H1 (cell line): ENCODE data around the gene VPS25. TPM values are rescaled to one million over a fixed set of nuclear protein-coding genes. Genes with fewer than 3 reads are reported as not detected.

ENCODE experiments used
- CTCF ChIA-PET: fragments of 300-600 bp; sonication (Branson Sonifier 250); formaldehyde crosslinking; loops from one replicate; lab custom pipeline; 2021; ENCODE audit not compliant: partially characterized antibody; lab: Charles Lee
- POLR2A ChIA-PET: fragments of 300-600 bp; sonication (Branson Sonifier 250); formaldehyde crosslinking; loops from one replicate; lab custom pipeline; 2021; ENCODE audit warnings: inconsistent platforms; ENCODE audit not compliant: partially characterized antibody; lab: Charles Lee
- DNase-seq, 2 experiments: peaks; one replicate each; pipeline versions ENCODE4 v3.0.0 to v3.0.0-alpha.2; 2010 to 2022; ENCODE audit warnings: low spot score in 2 of 2, low read depth in 1 of 2, mixed read lengths in 1 of 2
- FAIRE-seq: peaks from 2 replicates; lab custom pipeline; 2011; peaks lifted over from hg19 to GRCh38; lab: Jason Lieb, UNC
- H2AFZ ChIP-seq: 2 replicates; pipeline ENCODE4 v1.8.1; 2012; ENCODE audit warnings: low read length, inconsistent platforms
- H2AK5ac ChIP-seq: 2 replicates; pipeline ENCODE4 v1.6.1; 2013; ENCODE audit warnings: low read depth, low read length
- H2BK120ac ChIP-seq: replicated peaks from 2 replicates; pipeline ENCODE3; 2013; ENCODE audit warnings: low read depth, low read length, inconsistent platforms
- H2BK12ac ChIP-seq: 2 replicates; pipeline ENCODE4 v1.6.1; 2013; ENCODE audit warnings: low read depth, low read length
- H2BK15ac ChIP-seq: 2 replicates; pipeline ENCODE4 v1.6.1; 2013; ENCODE audit warnings: low read length
- H2BK20ac ChIP-seq: 2 replicates; pipeline ENCODE4 v1.6.1; 2013; ENCODE audit warnings: low read length
- H2BK5ac ChIP-seq: 2 replicates; pipeline ENCODE4 v1.6.1; 2013; ENCODE audit warnings: low read depth, low read length
- H3K14ac ChIP-seq: 2 replicates; pipeline ENCODE4 v1.6.1; 2013; ENCODE audit warnings: inconsistent platforms; ENCODE audit not compliant: insufficient read length
- H3K18ac ChIP-seq: 2 replicates; pipeline ENCODE4 v1.6.1; 2013; ENCODE audit warnings: low read length; ENCODE audit errors: extremely low read depth
- H3K23ac ChIP-seq: 2 replicates; pipeline ENCODE4 v1.6.1; 2013; ENCODE audit warnings: inconsistent platforms; ENCODE audit not compliant: insufficient read length
- H3K23me2 ChIP-seq: 2 replicates; pipeline ENCODE4 v1.6.1; 2013; ENCODE audit warnings: low read depth, low read length
- H3K27ac ChIP-seq: 2 replicates; pipeline ENCODE4 v1.6.1; 2011; ENCODE audit warnings: low read depth, low read length, inconsistent platforms
- H3K27me3 ChIP-seq, 4 experiments: replicated peaks in 1 of 4; 1 replicate in 1 of 4; 2 replicates in 3 of 4; pipeline versions ENCODE4 v1.6.1 to v1.8.1; 2011 to 2013; ENCODE audit warnings: low read length in 3 of 4, mild to moderate bottlenecking in 3 of 4, inconsistent platforms in 2 of 4, mixed read lengths in 2 of 4, moderate library complexity in 1 of 4; ENCODE audit not compliant: control insufficient read depth in 3 of 4, insufficient read depth in 3 of 4; ENCODE audit errors: extremely low read depth in 1 of 4
- H3K36me3 ChIP-seq, 4 experiments: 2 replicates each; pipeline versions ENCODE4 v1.6.1 to v1.8.1; 2011 to 2013; ENCODE audit warnings: mild to moderate bottlenecking in 4 of 4, low read length in 3 of 4, moderate library complexity in 2 of 4, control low read depth in 1 of 4, inconsistent platforms in 1 of 4; ENCODE audit not compliant: insufficient read depth in 4 of 4, control insufficient read depth in 2 of 4
- H3K4ac ChIP-seq: replicated peaks from 2 replicates; pipeline ENCODE3; 2013; ENCODE audit warnings: low read length, low read depth, mixed read lengths, inconsistent platforms; ENCODE audit not compliant: insufficient read length
- H3K4me1 ChIP-seq, 4 experiments: replicated peaks in 1 of 4; 1 replicate in 1 of 4; 2 replicates in 3 of 4; pipeline versions ENCODE4 v1.6.1 to v1.8.1; 2011 to 2013; ENCODE audit warnings: low read length in 3 of 4, inconsistent platforms in 2 of 4, mixed read lengths in 1 of 4; ENCODE audit not compliant: insufficient read depth in 4 of 4, control insufficient read depth in 3 of 4
- H3K4me2 ChIP-seq, 2 experiments: 2 replicates each; pipeline versions ENCODE4 v1.6.1 to v1.8.1; 2011 to 2013; ENCODE audit warnings: low read depth in 2 of 2, low read length in 2 of 2, control low read depth in 1 of 2, inconsistent platforms in 1 of 2, mild to moderate bottlenecking in 1 of 2; ENCODE audit not compliant: insufficient read depth in 1 of 2
- H3K4me3 ChIP-seq, 4 experiments: fragments of 200-600, 300-600 bp in 1 of 4; sonication (generic), shearing (Covaris generic), sonication (Bioruptor Twin) in 1 of 4; 2 replicates each; pipeline versions ENCODE4 v1.5.1 to v1.8.1; 2011 to 2016; ENCODE audit warnings: low read length in 4 of 4, low read depth in 3 of 4, control low read depth in 2 of 4, inconsistent platforms in 2 of 4, mild to moderate bottlenecking in 2 of 4, mixed read lengths in 1 of 4, moderate library complexity in 1 of 4; ENCODE audit not compliant: insufficient read depth in 2 of 4; ENCODE audit errors: extremely low read depth in 1 of 4
- H3K56ac ChIP-seq: replicated peaks from 2 replicates; pipeline ENCODE3; 2013; ENCODE audit warnings: low read depth, mild to moderate bottlenecking, mixed read lengths, low read length, inconsistent platforms; ENCODE audit not compliant: insufficient read length
- H3K79me1 ChIP-seq: 2 replicates; pipeline ENCODE4 v1.6.1; 2013; ENCODE audit warnings: low read depth, low read length, control low read depth
- H3K79me2 ChIP-seq, 2 experiments: 2 replicates each; pipeline versions ENCODE4 v1.6.1 to v1.8.1; 2012 to 2013; ENCODE audit warnings: low read length in 2 of 2, mild to moderate bottlenecking in 2 of 2, inconsistent platforms in 1 of 2; ENCODE audit not compliant: insufficient read depth in 2 of 2, control insufficient read depth in 1 of 2
- H3K9ac ChIP-seq, 4 experiments: replicated peaks in 1 of 4; 1 replicate in 1 of 4; 2 replicates in 3 of 4; pipeline versions ENCODE4 v1.6.1 to v1.8.1; 2011 to 2013; ENCODE audit warnings: low read depth in 3 of 4, low read length in 3 of 4, control low read depth in 2 of 4, mild to moderate bottlenecking in 2 of 4, moderate library complexity in 2 of 4, inconsistent platforms in 1 of 4; ENCODE audit errors: extremely low read depth in 1 of 4
- H3K9me3 ChIP-seq, 2 experiments: 2 replicates each; pipeline versions ENCODE4 v1.6.1 to v1.8.1; 2012 to 2013; ENCODE audit warnings: mild to moderate bottlenecking in 2 of 2, moderate library complexity in 2 of 2, control low read depth in 1 of 2, inconsistent platforms in 1 of 2, low read depth in 1 of 2, low read length in 1 of 2, mixed read lengths in 1 of 2; ENCODE audit not compliant: insufficient read depth in 2 of 2
- H4K20me1 ChIP-seq, 2 experiments: replicated peaks in 1 of 2; 2 replicates each; pipeline versions ENCODE3 to v1.8.1; 2011 to 2013; ENCODE audit warnings: inconsistent platforms in 2 of 2, low read length in 2 of 2, mild to moderate bottlenecking in 1 of 2; ENCODE audit not compliant: insufficient read depth in 2 of 2, control insufficient read depth in 1 of 2
- H4K5ac ChIP-seq: 2 replicates; pipeline ENCODE4 v1.6.1; 2013; ENCODE audit warnings: low read length, low read depth, mixed read lengths, inconsistent platforms; ENCODE audit not compliant: insufficient read length
- H4K8ac ChIP-seq: 2 replicates; pipeline ENCODE4 v1.8.0; 2013; ENCODE audit warnings: mild to moderate bottlenecking, moderate library complexity, low read length, inconsistent platforms; ENCODE audit not compliant: insufficient read depth; ENCODE audit errors: extremely low read depth
- H4K91ac ChIP-seq: replicated peaks from 2 replicates; pipeline ENCODE3; 2013; ENCODE audit warnings: low read length, mixed read lengths, inconsistent platforms; ENCODE audit not compliant: insufficient read length
- FOSL1 ChIP-seq: IDR thresholded peaks from 2 replicates; pipeline ENCODE4 v1.6.1; 2011; ENCODE audit warnings: mild to moderate bottlenecking, low read depth, low read length, moderate library complexity; ENCODE audit not compliant: insufficient read depth
- KDM1A ChIP-seq: fragments of 200-600, 300-600 bp; sonication (generic); IDR thresholded peaks from 2 replicates; pipeline ENCODE4 v1.7.1; 2016; ENCODE audit warnings: mild to moderate bottlenecking, low read length, borderline replicate concordance
- NRF1 ChIP-seq: IDR thresholded peaks from 2 replicates; pipeline ENCODE4 v1.6.1; 2011; ENCODE audit warnings: mild to moderate bottlenecking, low read depth, low read length, improper control_type of control experiment
- POU5F1 ChIP-seq: IDR thresholded peaks from 2 replicates; pipeline ENCODE4 v1.6.1; 2011; ENCODE audit warnings: low read depth, mild to moderate bottlenecking, low read length, moderate library complexity
- RBBP5 ChIP-seq: IDR thresholded peaks from 2 replicates; pipeline ENCODE4 v1.7.1; 2012; ENCODE audit warnings: low read depth, mild to moderate bottlenecking, inconsistent platforms, low read length, moderate library complexity, borderline replicate concordance
- RFX5 ChIP-seq: IDR thresholded peaks from 2 replicates; pipeline ENCODE4 v1.6.1; 2011; ENCODE audit warnings: low read depth, low read length, improper control_type of control experiment, borderline replicate concordance
- SAP30 ChIP-seq: fragments of 300-600 bp; sonication (generic); IDR thresholded peaks from 2 replicates; pipeline ENCODE4 v1.7.1; 2012; ENCODE audit warnings: low read length, moderate library complexity, mild to moderate bottlenecking, inconsistent platforms; ENCODE audit not compliant: insufficient read depth, insufficient replicate concordance
- TEAD4 ChIP-seq: IDR thresholded peaks from 2 replicates; pipeline ENCODE4 v1.6.1; 2012; ENCODE audit warnings: low read depth, low read length, inconsistent platforms, mixed read lengths
- YY1 ChIP-seq: IDR thresholded peaks from 2 replicates; pipeline ENCODE4 v1.6.1; 2011; ENCODE audit warnings: low read depth, mild to moderate bottlenecking, low read length
- WGBS, 2 experiments: shearing (Covaris generic) in 1 of 2; methylation state at CpG; one replicate each; pipeline versions ENCODE4 v1.1.6 to v1.1.7; 2013 to 2015; ENCODE audit warnings: low lambda C conversion rate in 2 of 2, mixed read lengths in 2 of 2, inconsistent platforms in 1 of 2, low coverage in 1 of 2, missing lambda C conversion rate in 1 of 2; ENCODE audit not compliant: insufficient replicate concordance in 2 of 2, insufficient coverage in 1 of 2, insufficient read length in 1 of 2; ENCODE audit errors: extremely low coverage in 1 of 2, missing lambda C conversion rate in 1 of 2; 5-methylcytosine and 5-hydroxymethylcytosine counted together
- polyA plus RNA-seq, 7 experiments: library from polyadenylated mRNA; depleted of rRNA in 3 of 7; stranded (reverse) in 5 of 7; unstranded in 2 of 7; fragments of >200 nt in 5 of 7; fragments of 200-250 nt in 2 of 7; gene quantifications; 1 replicate in 5 of 7; 2 replicates in 1 of 7; 4 replicates in 1 of 7; pipeline versions ENCODE4 v1.2.1 to v1.2.3, GENCODE V29; 2011 to 2013; ENCODE audit warnings: missing spikeins in 2 of 7, mixed read lengths in 2 of 7
- total RNA-seq: library from RNA; stranded (reverse); fragmentation: NEBNext Ultra II Directional; extraction: Animal tissue kit (Norgen Biotek cat#: 25700); gene quantifications from 2 replicates; pipeline ENCODE4 v1.2.1, GENCODE V29; 2021

The VPS25 gene
- total and polyA plus RNA-seq, 2 of the 8 experiments (the other 6 are each of a cell fraction or from before 2014, with no cell fraction given) = 88.2 to 188 TPM

GRCh38 chr17:42748908-42749798 lies 24.1 kb upstream of the VPS25 start:
- TF ChIP-seq SAP30 (no peak), TEAD4 (no peak), RBBP5 (no peak), KDM1A (no peak), FOSL1 (no peak), NRF1 (no peak), YY1 (no peak), RFX5 (no peak), POU5F1 (no peak)
- no peak for FAIRE-seq
- POLR2A ChIA-PET = interaction anchor here (0.7 to 6.6 kb wide), 4 partner anchors 13 to 1060 kb away, joined by 3 to 46 read pairs (median 6); partner anchors contain the start of genes RAMP2 and VPS25

More at GRCh38 chr17:42748908-42749798, 24.1 kb upstream of the VPS25 start:
- H3K23ac ChIP-seq = no peak overlapping the region
- H2AFZ ChIP-seq = no peak overlapping the region
- H3K4ac ChIP-seq = no peak overlapping the region
- H3K9me3 ChIP-seq = peaks cover 0 to 3% of the 10 kb centered on the region in 2 experiments; a peak in 1 of 4 replicates
- no peak overlapping the region for H2BK15ac ChIP-seq
- H4K5ac ChIP-seq = no peak overlapping the region
- H3K14ac ChIP-seq = no peak overlapping the region
- no peak overlapping the region for H3K56ac ChIP-seq
- H2BK5ac ChIP-seq = no peak overlapping the region
- no peak overlapping the region for H3K4me3 ChIP-seq
- 0 out of 2 replicates have a peak overlapping the region, but pooled peaks have one; percentile 21 for H2BK20ac ChIP-seq
- no peak for DNase-seq
- H3K9ac ChIP-seq = no peak overlapping the region
- H3K79me2 ChIP-seq = no peaks in the 10 kb centered on the region
- no peak overlapping the region; a peak in 1 of 4 replicates for H3K4me2 ChIP-seq
- 92% methylated on average over 11 of the region's 11 CpGs; no CpG with 5 or more reads in 1 of the 2 experiments for WGBS, 2 experiments
- H2AK5ac ChIP-seq = no peak overlapping the region
- H3K18ac ChIP-seq = no peak overlapping the region
- H3K27ac ChIP-seq = no peak overlapping the region
- H3K79me1 ChIP-seq = no peaks in the 10 kb centered on the region
- no peak overlapping the region; the same call in 1 of the 2 replicates for H4K8ac ChIP-seq
- peaks cover 9 to 14% (median 13%) of the 10 kb centered on the region in 4 experiments for H3K27me3 ChIP-seq
- no peaks in the 10 kb centered on the region for H3K36me3 ChIP-seq
- no peak overlapping the region for H2BK120ac ChIP-seq
- H2BK12ac ChIP-seq = 0 out of 2 replicates have a peak overlapping the region, but pooled peaks have one; percentile 52
- no peak overlapping the region for H4K91ac ChIP-seq
- CTCF ChIA-PET = interaction anchor here (0.9 to 10.0 kb wide), 8 partner anchors 13 to 171 kb away, joined by 3 to 81 read pairs (median 4); partner anchors contain the start of genes PSMC3IP, RAMP2 and VPS25
- H3K23me2 ChIP-seq = peaks cover 1% of the 10 kb centered on the region; the same call in 1 of the 2 replicates
- peaks cover 0 to 3% (median 1%) of the 10 kb centered on the region in 4 experiments; a peak in 2 of 7 replicates for H3K4me1 ChIP-seq
- no peaks in the 10 kb centered on the region for H4K20me1 ChIP-seq
